HG03064 (cell line): Measurements from ENCODE around the gene RNF4.

ENCODE experiments used
- ATAC-seq: cut with Tn5 transposase; IDR thresholded peaks from one replicate; pipeline ENCODE4 v1.9.1; 2021; ENCODE audit warnings: low read depth; ENCODE audit not compliant: unreplicated experiment

Gene RNF4

GRCh38 chr4:2437475-2438215 is 31.3 kb upstream of the RNF4 start:
- no peak for ATAC-seq

- no peak for ATAC-seq
Measured at GRCh38 chr4:2438822-2439718, 29.8 kb upstream of the RNF4 start.

DNA sequence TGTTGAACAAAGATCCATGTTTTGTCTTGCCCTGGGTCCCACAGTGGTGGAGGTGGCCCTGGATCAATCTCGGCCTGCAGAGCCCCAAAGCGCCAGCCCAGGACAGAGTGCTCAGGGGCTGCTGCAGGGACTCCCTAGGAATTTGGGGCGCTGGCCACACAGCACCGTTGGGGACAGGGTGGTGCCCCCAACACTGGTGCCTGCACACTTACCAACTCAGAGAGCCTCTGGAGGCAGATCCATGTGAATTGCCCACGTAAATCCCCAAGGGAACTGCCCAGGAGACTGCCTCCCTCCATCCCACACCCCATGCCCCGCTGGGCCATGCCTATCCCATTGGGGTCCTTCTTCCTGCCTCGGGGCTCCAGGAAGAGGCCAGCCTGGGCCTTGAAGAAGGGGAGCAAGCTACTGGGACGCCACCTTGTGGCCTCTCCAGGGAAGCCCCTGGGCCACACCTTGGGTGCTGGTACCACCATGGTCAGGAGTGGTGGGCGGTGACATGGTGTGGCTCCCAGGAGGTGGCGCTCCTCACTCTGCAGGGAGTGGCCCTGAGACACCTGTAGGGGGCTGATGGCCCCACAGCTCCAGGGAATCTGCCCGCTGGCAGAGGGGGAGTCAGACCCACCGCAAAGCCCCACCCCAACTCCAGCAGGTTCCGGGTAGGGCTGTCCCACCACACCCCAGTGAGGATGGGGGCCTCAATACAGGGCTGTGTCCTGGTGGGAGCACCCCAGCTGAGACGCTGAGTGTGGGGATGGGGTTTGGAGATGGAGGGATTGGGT is 27.3 kb upstream of the RNF4 start:
- no peak for ATAC-seq

DNA sequence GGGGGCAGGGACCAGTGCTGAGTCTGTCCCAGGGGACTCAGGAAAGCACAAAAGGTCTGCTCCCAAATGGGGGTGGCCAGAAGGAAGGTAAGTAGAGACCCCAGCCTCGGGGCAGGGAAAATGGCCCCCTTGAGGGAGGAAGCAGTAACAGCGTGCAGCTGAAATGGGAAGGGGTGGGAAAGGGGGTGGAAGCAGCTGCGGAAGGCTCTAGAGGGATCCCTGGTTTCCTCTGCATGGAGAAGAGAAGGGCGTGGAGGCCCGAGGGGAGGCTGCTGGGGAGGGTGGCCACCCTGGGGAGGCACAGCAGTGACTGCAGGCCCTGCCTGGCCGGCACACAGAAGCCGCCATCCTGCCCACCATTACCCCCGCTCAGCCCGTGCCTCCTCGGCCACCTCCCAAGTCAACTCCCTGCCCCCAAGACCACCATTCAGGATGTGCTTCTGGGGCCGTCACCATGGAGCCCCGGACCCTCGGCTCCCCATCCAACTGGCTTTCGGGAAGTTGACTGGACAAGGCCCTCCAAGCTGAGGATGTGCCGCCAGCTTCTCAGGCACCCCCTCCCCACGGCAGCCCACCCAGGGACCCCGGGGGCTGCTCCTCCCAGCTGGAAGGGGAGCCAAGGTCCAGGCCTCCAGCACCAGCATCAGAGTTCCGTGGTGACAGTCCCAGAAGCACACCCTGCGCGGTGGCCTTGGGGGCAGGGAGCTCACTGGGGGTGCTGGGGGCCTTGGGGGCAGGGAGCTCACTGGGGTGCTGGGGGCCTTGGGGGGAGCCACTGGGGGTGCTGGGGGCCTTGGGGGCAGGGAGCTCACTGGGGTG is 26.5 kb upstream of the RNF4 start:
- no peak for ATAC-seq

DNA sequence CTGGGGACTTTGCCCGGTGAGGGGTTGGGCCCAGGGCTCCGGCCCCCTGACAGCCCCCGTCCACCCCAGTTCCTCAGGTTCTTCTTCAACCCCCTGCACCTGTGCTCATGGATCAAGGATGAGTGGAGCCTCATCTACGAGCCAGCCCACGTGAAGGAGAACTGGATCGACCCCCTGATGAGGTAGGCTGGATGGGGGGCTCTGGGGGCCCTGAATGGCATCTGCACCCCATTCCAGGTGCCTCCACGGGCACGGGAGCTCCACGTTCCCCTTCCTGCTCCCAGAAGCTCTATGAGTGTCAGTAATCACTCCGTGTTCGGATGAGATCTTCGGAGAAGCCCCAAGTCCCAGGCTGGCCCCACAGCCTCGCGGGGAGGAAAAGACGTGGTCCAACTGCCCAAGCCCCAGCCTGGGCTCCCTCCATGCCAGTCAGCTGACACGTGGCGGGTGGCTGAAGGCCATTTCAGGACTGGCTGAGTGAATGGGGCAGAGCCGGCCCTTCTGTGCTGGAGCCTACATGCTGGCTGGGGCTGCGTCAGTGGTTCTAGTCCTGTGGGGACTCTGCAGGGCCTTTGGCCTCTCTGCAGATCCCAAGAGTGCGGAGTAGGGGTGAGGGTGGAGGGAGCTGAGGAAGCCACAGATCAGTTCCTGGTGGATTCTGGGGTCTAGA is 25.7 kb upstream of the RNF4 start:
- ATAC-seq: no peak

GRCh38 chr4:2443956-2444740 is 24.8 kb upstream of the RNF4 start:
- no peak for ATAC-seq

- no peak for ATAC-seq
Measured at GRCh38 chr4:2445130-2445529, 23.8 kb upstream of the RNF4 start.

DNA sequence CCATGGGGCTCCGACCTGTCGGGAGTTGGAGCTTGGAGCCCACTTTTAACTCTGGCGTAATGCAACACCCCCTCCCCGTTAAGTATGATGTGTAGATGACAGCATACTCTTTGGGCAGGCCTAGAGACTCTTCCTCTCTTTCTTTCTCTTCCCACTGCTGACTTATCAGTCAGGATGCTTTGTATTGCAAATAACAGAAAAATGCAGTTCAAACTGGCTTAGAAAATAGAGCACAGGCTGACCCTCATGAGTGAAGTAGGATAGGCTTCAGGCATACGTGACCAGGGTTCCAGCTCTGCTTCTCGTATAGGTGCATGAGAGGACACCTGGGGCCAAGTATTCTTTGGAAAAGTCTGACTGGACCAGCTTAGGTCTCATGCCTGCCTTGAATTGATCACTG is 23.3 kb upstream of the RNF4 start:
- no peak for ATAC-seq

- no peak for ATAC-seq
Measured at GRCh38 chr4:2446656-2447564, 22.0 kb upstream of the RNF4 start.

DNA sequence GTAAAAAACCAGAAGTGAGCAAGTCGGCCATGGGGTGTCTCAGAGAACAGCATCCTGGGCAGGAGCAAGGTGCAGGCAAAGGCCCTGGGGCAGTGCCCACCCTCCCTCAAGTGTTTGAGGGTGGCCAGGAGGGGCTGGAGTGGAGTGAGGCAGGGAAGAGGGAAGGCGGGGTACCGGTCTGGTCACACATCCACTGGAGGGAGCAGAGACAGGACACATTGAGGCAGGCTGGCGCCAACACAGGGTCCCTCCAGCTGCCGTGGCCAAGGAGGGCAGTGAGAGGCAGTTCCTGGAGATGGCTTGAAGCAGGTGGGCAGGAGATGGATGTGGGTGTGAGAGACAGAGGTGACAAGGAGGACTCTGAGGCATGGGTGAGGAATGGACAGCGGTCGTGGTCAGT is 20.3 kb upstream of the RNF4 start:
- no peak for ATAC-seq

DNA sequence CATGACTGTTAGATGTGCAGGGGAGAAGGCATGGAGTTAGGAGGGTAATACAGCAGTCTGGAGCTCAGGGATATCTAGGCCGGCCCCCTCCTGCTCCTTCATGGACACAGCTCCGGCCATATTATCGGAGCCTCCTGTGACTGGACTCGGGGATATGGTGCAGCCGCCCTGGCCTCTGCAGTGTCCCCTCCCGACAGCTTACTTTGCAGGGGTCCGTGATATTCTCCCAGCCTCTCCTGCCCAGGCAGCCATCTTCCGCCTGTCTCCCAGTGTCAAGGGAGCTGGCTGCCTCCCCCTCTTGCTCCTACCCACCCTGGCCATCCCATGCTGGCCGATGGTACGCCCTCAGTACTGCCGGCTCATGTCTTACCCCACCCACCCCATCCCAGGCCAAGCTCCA is 19.9 kb upstream of the RNF4 start:
- no peak for ATAC-seq

DNA sequence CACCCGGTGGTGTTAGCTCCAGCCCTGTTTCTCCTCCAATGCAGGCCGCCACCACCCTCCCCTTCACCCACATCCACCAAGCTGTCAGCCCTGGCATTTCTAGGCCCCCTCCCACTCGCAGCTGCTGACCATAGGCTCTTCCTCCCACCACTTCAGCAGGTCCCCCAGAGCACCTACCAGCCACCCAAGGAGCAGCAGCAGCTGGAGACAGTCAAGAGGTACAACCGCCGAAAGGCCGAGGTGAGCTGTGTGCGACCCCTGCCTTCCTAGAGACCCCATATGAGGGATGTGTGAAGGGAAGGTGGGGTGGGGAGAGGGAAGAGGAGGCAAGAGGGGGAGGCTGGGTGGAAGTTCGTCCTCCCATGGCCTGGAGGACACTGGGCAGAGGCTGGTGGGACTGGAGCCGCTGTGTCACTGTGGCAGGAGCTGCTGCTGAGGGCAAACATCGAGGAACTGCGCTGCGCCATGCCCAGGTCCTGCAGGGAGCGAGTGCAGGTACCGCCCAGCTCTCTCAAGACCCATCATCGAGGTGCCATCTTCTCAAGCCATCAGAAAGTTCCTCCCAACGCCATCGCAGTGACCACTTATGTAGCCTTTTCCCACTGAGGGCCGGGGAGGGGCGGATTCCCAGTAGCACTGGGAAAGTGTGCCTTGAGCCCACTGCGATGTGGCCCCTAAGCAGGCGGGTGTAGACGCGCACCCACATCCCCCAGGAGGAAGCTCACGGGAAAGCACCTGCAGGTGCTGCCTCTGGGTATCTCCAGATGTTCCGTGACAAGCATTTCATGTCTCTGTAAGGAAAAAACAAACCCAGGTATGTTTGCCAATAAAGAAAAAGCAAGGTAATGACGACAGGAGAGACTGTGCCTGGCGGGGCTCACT is 19.2 kb upstream of the RNF4 start:
- no peak for ATAC-seq

GRCh38 chr4:2450394-2451035 is 18.4 kb upstream of the RNF4 start:
- ATAC-seq: no peak

GRCh38 chr4:2451036-2451520 is 17.8 kb upstream of the RNF4 start:
- ATAC-seq: no peak

GRCh38 chr4:2451821-2452785 is 16.8 kb upstream of the RNF4 start:
- ATAC-seq: no peak
